ENCODE results near the gene RGMA.

RGMA gene

DNA sequence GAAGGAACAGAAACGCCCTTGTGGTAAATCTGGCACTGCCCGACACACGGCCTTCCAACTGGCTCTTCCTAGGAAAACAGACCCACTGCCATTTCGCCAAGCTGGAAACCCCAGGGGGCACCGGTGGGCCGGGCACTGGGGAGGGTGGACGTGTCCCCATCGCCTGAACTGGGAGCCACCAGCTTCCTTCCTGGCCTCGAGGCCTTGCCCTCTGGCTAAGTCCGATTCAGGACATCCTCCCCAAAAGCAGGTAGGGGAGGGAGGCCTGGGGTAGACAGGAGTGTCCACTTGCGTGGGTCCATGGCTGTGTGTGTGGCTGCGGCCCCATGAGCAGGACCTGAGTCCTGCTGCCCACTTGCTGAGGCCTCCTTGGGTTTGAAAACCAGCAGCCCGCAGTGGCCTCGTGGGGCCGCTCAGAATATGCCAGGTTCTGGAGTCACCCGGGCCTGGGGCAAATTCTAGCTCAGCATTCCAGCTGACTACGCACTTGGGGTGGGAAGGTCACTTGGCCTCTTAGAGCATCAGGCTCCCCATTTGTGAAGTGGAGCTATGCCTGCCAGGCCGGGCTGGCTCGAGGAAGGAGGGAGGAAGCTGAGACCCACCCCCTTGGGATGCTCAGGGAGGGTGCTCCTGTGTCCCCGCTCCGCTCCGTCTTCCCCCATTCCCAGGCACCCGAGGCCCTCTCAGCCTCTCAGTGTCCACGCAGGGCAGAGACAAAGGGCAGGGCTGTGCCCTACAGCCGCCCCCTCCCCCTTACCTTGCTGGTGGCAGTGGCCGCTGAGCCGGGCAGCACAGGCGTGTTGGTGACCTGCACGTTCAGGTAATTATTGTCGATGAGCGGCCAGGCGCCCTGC is 37.5 kb downstream of the RGMA start:
- FAIRE-seq, result no peak
- TF ChIP-seq POLR2A (IDR thresholded peaks at IDR 0.05; ENCODE audit: low read depth, low read length) (no peak), TAF1 (IDR thresholded peaks at IDR 0.05; ENCODE audit: borderline replicate concordance, low read depth, low read length) (no peak), POLR2AphosphoS5 (IDR thresholded peaks at IDR 0.05; ENCODE audit: low read depth, low read length) (no peak)
- DNase-seq (ENCODE audit: insufficient read length), result no peak

DNA sequence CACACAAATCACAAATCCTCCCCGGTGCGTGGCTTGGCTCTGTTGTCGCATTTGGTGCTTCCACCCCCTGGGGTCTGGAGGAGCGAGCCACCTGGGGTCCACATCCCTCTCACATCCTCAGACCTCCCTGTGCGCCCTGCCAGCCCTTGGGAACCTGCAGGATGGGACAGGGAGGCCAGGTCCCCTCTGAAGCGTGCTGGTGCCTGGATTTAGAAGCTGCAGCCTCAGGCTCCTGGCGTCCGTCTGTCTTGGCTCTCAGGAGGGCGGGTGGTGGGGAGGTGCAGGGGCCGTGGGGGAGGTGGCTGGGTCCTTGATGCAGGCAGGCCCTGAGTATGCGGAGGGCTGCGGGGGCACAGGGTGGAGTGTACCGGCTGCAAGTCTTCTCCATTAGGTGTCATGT is 38.4 kb downstream of the RGMA start:
- TF ChIP-seq POLR2AphosphoS5 (IDR thresholded peaks at IDR 0.05; ENCODE audit: low read depth, low read length), result no peak
- no peak for TF ChIP-seq TAF1 (IDR thresholded peaks at IDR 0.05; ENCODE audit: borderline replicate concordance, low read depth, low read length)
- TF ChIP-seq POLR2A (IDR thresholded peaks at IDR 0.05; ENCODE audit: low read depth, low read length), result no peak
- FAIRE-seq, result no peak
- DNase-seq (ENCODE audit: insufficient read length), result no peak

DNA sequence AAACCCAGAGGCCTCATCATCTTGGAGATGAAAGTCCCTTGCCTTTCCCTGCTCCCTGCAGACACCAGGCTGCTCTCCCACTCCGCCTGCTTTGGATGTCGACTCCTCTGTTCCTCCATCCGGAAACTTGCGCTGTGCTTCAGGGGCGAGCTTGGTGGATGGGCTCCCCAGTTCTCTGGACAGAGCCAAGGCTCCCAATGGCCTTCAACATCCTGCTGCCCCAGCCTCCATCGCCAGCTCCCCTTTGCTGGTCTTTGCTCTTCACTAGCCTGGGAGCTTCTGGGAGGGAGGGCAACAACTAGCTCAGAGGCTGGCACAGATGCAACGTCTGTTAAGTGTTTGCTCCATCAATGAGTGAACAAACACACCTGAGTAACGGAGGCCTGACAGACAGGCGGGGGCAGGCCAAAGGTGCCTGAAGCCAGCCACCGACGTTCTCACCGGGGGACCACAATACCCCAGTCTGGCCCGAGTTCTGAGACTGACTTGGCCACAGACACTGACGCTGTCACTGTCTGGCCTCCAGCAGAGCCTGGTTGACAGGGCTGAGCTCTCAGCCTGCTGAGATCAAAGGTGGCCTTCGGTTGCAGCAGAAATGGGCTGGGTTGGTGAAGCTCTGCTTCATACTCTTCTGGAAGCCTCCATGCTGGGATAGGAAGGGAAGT is 39.0 kb downstream of the RGMA start:
- TF ChIP-seq POLR2A (IDR thresholded peaks at IDR 0.05; ENCODE audit: low read depth, low read length), result no peak
- TF ChIP-seq POLR2AphosphoS5 (IDR thresholded peaks at IDR 0.05; ENCODE audit: low read depth, low read length), result no peak
- no peak for TF ChIP-seq TAF1 (IDR thresholded peaks at IDR 0.05; ENCODE audit: borderline replicate concordance, low read depth, low read length)
- FAIRE-seq, result no peak
- DNase-seq (ENCODE audit: insufficient read length), result no peak

DNA sequence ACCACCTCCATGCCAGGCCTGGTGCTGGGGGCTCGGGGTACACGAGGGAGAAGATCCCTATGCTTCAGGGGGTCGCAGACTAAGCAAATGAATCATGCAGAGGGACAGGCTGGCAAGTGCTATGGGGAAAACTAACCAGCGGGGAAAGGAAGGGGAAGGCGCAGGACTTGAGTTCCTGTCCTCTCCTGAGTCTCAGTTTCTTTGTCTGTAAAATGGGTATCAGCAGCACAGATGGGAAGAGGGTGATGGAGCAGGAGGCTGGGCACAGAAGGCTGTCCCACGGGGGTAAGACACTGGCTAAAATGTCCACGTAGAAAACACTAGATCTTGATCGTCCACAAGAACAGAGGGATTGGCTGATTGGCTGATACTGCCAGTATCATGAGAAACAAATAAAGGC is 39.8 kb downstream of the RGMA start:
- DNase-seq (ENCODE audit: insufficient read length) (no peak), FAIRE-seq (no peak)
- TF ChIP-seq TAF1 (IDR thresholded peaks at IDR 0.05; ENCODE audit: borderline replicate concordance, low read depth, low read length), result no peak
- no peak for TF ChIP-seq POLR2A (IDR thresholded peaks at IDR 0.05; ENCODE audit: low read depth, low read length)
- no peak for TF ChIP-seq POLR2AphosphoS5 (IDR thresholded peaks at IDR 0.05; ENCODE audit: low read depth, low read length)

DNA sequence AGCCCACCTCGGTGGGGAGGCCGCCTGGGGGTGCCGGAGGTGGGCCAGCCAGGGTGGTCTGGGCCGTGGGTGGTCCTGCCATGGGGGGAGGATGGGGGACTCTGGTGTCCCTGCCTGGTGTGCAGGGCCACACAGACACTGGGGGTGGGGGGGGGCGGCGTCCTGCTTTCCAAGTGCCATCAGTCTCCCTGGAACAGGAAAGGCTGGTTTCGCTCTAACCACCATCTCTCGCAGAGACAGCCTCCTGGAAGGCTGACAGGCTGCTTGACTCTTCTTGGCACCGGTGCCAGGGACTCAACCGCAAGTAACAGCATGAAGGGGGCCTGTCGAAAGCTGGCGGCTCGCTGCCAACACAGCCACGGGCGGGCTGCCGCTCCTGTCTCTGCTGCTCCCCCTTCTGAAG is 40.3 kb downstream of the RGMA start:
- TF ChIP-seq POLR2AphosphoS5 (IDR thresholded peaks at IDR 0.05; ENCODE audit: low read depth, low read length), result no peak
- TF ChIP-seq TAF1 (IDR thresholded peaks at IDR 0.05; ENCODE audit: borderline replicate concordance, low read depth, low read length), result no peak
- TF ChIP-seq POLR2A (IDR thresholded peaks at IDR 0.05; ENCODE audit: low read depth, low read length), result no peak
- FAIRE-seq, result no peak
- DNase-seq (ENCODE audit: insufficient read length), result no peak

DNA sequence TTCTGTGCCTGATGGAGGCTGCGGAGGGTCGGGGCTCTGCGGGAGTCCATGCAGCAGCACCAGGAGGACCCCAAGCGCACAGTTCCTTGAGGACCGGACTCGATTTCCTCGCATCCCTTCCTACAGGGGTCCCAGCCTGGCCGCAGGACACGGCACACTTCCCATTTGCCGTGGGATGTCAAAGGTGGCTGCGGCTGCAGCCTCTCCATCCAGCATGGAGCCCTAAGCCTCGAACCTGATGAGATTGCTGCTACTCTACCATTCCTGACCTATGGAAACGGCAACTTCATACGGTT is 40.6 kb downstream of the RGMA start:
- FAIRE-seq (no peak), DNase-seq (ENCODE audit: insufficient read length) (no peak)
- TF ChIP-seq POLR2A (IDR thresholded peaks at IDR 0.05; ENCODE audit: low read depth, low read length) (no peak), POLR2AphosphoS5 (IDR thresholded peaks at IDR 0.05; ENCODE audit: low read depth, low read length) (no peak), TAF1 (IDR thresholded peaks at IDR 0.05; ENCODE audit: borderline replicate concordance, low read depth, low read length) (no peak)

DNA sequence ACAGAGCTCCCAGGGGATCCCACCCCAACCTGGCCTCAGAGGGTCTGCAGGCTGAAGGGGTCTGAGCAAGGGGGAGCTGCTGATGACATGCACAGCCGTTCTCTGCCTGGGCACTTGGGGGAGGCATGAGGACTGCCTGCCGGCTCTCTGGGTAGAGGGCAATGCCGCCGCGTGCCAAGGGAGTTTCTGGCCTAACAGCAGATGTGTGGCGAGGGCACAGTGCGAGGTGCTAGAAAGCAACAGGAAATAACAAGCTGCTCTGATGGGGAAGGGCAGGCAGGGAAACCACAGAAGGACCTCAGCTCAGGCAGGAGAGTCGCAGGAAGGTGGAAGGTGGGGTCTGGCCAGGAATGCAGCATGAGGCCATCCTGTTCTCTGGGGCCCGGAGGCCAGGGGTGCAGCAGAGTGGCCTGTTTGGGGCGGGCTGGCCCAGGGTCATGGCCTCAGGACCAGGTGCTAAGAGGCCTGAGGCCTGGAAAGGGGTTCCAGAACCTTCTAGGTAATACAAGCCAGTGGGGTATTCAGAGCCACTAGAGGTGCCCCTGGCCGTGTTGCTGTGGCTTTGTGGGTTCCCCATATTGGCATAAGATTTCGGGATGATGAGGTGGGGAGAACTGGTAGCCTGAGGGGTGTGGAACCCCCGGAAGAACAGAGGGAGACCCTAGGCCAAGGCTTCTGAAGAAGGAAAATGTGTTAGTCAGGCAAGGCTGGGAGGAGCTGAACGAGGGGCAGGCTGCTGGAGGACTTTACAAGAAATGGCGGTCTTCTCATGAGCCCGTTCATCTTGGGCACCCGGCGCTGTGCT is 41.2 kb downstream of the RGMA start:
- FAIRE-seq (no peak), DNase-seq (ENCODE audit: insufficient read length) (no peak)
- TF ChIP-seq POLR2A (IDR thresholded peaks at IDR 0.05; ENCODE audit: low read depth, low read length) (no peak), TAF1 (IDR thresholded peaks at IDR 0.05; ENCODE audit: borderline replicate concordance, low read depth, low read length) (no peak), POLR2AphosphoS5 (IDR thresholded peaks at IDR 0.05; ENCODE audit: low read depth, low read length) (no peak)

DNA sequence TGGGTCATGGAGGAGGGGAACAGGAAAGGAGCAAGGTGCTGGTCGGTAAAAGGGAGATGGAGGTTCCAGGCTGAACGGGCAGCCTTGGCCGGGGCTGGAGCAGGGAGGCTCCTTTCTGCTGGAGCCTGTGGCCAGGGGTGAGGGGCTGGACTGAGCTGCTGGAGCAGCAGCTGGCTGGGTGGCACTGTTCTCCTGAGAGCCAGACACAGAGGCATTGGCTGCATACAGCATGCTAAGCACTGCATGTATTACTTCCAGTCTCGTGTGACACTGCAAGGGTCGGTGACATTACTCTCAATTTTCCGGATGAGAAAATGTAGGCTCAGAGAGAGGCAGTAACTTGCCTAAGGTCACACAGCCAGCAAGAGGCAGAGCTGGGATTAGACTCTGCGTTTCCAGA is 42.3 kb downstream of the RGMA start:
- no peak for DNase-seq (ENCODE audit: insufficient read length)
- FAIRE-seq, result no peak
- TF ChIP-seq POLR2AphosphoS5 (IDR thresholded peaks at IDR 0.05; ENCODE audit: low read depth, low read length), result no peak
- TF ChIP-seq POLR2A (IDR thresholded peaks at IDR 0.05; ENCODE audit: low read depth, low read length), result no peak
- TF ChIP-seq TAF1 (IDR thresholded peaks at IDR 0.05; ENCODE audit: borderline replicate concordance, low read depth, low read length), result no peak

DNA sequence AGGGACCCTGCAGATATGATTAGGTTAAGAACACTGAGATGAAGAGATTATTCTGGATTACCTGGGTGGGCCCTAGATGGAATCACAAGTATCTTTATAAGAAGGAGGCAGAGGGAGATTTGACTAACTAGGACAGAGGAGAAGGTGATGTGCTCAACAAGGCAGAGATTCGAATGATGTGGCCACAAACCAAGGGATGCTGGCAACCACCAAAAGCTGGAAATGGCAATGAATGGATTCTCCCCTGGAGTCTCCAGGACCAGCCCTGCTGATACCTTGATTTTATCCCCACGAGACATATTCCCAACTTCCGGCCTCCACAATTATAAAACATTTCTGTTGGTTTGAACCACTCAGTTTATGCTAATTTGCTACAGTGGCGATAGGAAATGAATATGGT is 42.9 kb downstream of the RGMA start:
- no peak for FAIRE-seq
- TF ChIP-seq POLR2A (IDR thresholded peaks at IDR 0.05; ENCODE audit: low read depth, low read length) (no peak), TAF1 (IDR thresholded peaks at IDR 0.05; ENCODE audit: borderline replicate concordance, low read depth, low read length) (no peak), POLR2AphosphoS5 (IDR thresholded peaks at IDR 0.05; ENCODE audit: low read depth, low read length) (no peak)

DNA sequence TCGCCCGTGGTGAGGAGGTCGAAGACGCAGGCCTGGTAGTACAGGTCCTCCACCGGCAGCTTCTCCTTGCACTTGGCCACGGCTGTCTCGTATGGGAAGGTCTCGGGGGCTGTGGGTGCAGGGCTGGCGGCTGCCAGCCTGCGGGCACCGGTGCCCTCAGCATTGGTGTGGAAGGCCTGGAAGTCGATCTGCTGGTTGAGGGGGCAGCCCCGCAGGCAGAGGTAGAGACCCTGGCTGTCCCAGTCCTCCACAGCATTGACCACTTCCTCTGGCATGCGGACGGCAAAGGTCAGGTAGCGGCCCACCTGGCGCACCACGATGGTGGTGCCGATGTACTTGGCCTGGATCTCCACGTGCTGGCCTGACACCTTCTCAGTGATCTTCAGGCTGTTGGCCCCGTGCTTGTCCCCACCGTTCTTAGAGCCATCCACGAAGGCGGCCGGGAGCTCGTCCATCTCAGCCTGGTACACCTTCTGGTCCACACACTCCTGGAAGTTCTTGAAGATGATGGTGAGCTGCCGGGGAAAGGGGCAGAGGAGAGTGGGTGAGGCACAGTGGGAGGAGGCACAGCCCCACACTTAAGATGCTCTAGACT is 43.7 kb downstream of the RGMA start:
- no peak for DNase-seq (ENCODE audit: insufficient read length)
- FAIRE-seq, result no peak
- no peak for TF ChIP-seq TAF1 (IDR thresholded peaks at IDR 0.05; ENCODE audit: borderline replicate concordance, low read depth, low read length)
- no peak for TF ChIP-seq POLR2A (IDR thresholded peaks at IDR 0.05; ENCODE audit: low read depth, low read length)
- TF ChIP-seq POLR2AphosphoS5 (IDR thresholded peaks at IDR 0.05; ENCODE audit: low read depth, low read length), result no peak

More for the DNA sequence above, 42.9 kb downstream of the RGMA start:
- DNase-seq (ENCODE audit: insufficient read length), result no peak

All from GM12892 (cell line).